Measurements from ENCODE around the gene BAIAP2L1.

The BAIAP2L1 gene

DNA sequence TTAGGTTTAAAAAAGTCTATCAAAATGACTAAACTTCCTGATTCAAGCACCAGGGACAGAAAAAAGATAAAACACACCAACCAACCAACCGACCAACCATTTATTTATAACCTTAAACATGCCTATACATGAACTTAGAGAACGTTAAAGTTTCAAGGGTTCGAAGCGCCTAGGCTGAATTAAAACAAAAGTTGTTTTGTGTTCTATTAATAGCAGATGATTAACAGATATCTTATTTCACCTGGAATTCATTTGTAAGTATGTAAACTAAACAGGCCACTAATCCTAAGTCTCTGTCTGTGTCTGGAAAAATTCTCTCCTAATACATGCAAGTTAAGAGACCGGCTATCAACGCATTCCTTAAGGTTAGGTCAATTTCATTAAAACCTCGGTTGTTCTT lies 1.4 kb downstream of the BAIAP2L1 start:
- no peak for TF ChIP-seq CEBPB (IDR thresholded peaks at IDR 0.05)
- TF ChIP-seq NFIC (IDR thresholded peaks at IDR 0.05): no peak
- no peak for TF ChIP-seq TCF12 (IDR thresholded peaks at IDR 0.05; ENCODE audit: low read depth)
- no peak; the same call in 1 of the 2 replicates for TF ChIP-seq TEAD4 (IDR thresholded peaks at IDR 0.05)
- TF ChIP-seq, protein P1, sequence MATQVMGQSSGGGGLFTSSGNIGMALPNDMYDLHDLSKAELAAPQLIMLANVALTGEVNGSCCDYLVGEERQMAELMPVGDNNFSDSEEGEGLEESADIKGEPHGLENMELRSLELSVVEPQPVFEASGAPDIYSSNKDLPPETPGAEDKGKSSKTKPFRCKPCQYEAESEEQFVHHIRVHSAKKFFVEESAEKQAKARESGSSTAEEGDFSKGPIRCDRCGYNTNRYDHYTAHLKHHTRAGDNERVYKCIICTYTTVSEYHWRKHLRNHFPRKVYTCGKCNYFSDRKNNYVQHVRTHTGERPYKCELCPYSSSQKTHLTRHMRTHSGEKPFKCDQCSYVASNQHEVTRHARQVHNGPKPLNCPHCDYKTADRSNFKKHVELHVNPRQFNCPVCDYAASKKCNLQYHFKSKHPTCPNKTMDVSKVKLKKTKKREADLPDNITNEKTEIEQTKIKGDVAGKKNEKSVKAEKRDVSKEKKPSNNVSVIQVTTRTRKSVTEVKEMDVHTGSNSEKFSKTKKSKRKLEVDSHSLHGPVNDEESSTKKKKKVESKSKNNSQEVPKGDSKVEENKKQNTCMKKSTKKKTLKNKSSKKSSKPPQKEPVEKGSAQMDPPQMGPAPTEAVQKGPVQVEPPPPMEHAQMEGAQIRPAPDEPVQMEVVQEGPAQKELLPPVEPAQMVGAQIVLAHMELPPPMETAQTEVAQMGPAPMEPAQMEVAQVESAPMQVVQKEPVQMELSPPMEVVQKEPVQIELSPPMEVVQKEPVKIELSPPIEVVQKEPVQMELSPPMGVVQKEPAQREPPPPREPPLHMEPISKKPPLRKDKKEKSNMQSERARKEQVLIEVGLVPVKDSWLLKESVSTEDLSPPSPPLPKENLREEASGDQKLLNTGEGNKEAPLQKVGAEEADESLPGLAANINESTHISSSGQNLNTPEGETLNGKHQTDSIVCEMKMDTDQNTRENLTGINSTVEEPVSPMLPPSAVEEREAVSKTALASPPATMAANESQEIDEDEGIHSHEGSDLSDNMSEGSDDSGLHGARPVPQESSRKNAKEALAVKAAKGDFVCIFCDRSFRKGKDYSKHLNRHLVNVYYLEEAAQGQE (IDR thresholded peaks at IDR 0.05; ENCODE audit: low read depth): no peak
- no peak for TF ChIP-seq FOXM1 (IDR thresholded peaks at IDR 0.05; ENCODE audit: borderline replicate concordance, low read depth)
- TF ChIP-seq USF1 (IDR thresholded peaks at IDR 0.05): no peak
- TF ChIP-seq EGR1 (IDR thresholded peaks at IDR 0.05): no peak
- TF ChIP-seq YY1 (IDR thresholded peaks at IDR 0.05; ENCODE audit: low read depth): no peak
- TF ChIP-seq, protein P2, sequence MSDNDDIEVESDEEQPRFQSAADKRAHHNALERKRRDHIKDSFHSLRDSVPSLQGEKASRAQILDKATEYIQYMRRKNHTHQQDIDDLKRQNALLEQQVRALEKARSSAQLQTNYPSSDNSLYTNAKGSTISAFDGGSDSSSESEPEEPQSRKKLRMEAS (IDR thresholded peaks at IDR 0.05): no peak
- TF ChIP-seq CREB1 (IDR thresholded peaks at IDR 0.05; ENCODE audit: low read depth): no peak
- no peak for TF ChIP-seq EP300 (IDR thresholded peaks at IDR 0.05; ENCODE audit: borderline replicate concordance)
- no peak for TF ChIP-seq RAD21 (IDR thresholded peaks at IDR 0.05; ENCODE audit: low read depth)
- TF ChIP-seq TAF1 (IDR thresholded peaks at IDR 0.05; ENCODE audit: low read depth): no peak
- no peak for TF ChIP-seq ZBTB7A (IDR thresholded peaks at IDR 0.05; ENCODE audit: low read depth)

- no peak for TF ChIP-seq NFIC (IDR thresholded peaks at IDR 0.05)
- 0 out of 2 replicates have a peak, but pooled peaks have one; percentile 12 for TF ChIP-seq TCF12 (IDR thresholded peaks at IDR 0.05; ENCODE audit: low read depth)
- TF ChIP-seq, protein P2 (IDR thresholded peaks at IDR 0.05): peak; percentile 47; the same call in 1 of the 2 replicates
- peak; percentile 49; the same call in 1 of the 2 replicates for TF ChIP-seq USF1 (IDR thresholded peaks at IDR 0.05)
- TF ChIP-seq CREB1 (IDR thresholded peaks at IDR 0.05; ENCODE audit: low read depth): peak; percentile 55
- 0 out of 2 replicates have a peak, but pooled peaks have one; percentile 8 for TF ChIP-seq CEBPB (IDR thresholded peaks at IDR 0.05)
- TF ChIP-seq RAD21 (IDR thresholded peaks at IDR 0.05; ENCODE audit: low read depth): 0 out of 2 replicates have a peak, but pooled peaks have one; percentile 6
- no peak for TF ChIP-seq EGR1 (IDR thresholded peaks at IDR 0.05)
Observed at GRCh38 chr7:98398567-98399372, 2.1 kb downstream of the BAIAP2L1 start.

- no peak for TF ChIP-seq CEBPB (IDR thresholded peaks at IDR 0.05)
- no peak for TF ChIP-seq TAF1 (IDR thresholded peaks at IDR 0.05; ENCODE audit: low read depth)
- TF ChIP-seq, protein P1 (IDR thresholded peaks at IDR 0.05; ENCODE audit: low read depth): no peak
- no peak for TF ChIP-seq EP300 (IDR thresholded peaks at IDR 0.05; ENCODE audit: borderline replicate concordance)
- TF ChIP-seq, protein P2 (IDR thresholded peaks at IDR 0.05): no peak
- TF ChIP-seq TCF12 (IDR thresholded peaks at IDR 0.05; ENCODE audit: low read depth): no peak
Observed at GRCh38 chr7:98396768-98397167, 4.1 kb downstream of the BAIAP2L1 start.

GRCh38 chr7:98395951-98396350 lies 4.9 kb downstream of the BAIAP2L1 start:
- TF ChIP-seq, protein P2 (IDR thresholded peaks at IDR 0.05): no peak
- TF ChIP-seq CREB1 (IDR thresholded peaks at IDR 0.05; ENCODE audit: low read depth) (no peak), FOXM1 (IDR thresholded peaks at IDR 0.05; ENCODE audit: borderline replicate concordance, low read depth) (no peak), EP300 (IDR thresholded peaks at IDR 0.05; ENCODE audit: borderline replicate concordance) (no peak), RAD21 (IDR thresholded peaks at IDR 0.05; ENCODE audit: low read depth) (no peak), TAF1 (IDR thresholded peaks at IDR 0.05; ENCODE audit: low read depth) (no peak), NFIC (IDR thresholded peaks at IDR 0.05) (no peak), TEAD4 (IDR thresholded peaks at IDR 0.05) (no peak), USF1 (IDR thresholded peaks at IDR 0.05) (no peak), YY1 (IDR thresholded peaks at IDR 0.05; ENCODE audit: low read depth) (no peak), TCF12 (IDR thresholded peaks at IDR 0.05; ENCODE audit: low read depth) (no peak), ZBTB7A (IDR thresholded peaks at IDR 0.05; ENCODE audit: low read depth) (no peak), CEBPB (IDR thresholded peaks at IDR 0.05) (no peak), EGR1 (IDR thresholded peaks at IDR 0.05) (no peak)
- TF ChIP-seq, protein P1 (IDR thresholded peaks at IDR 0.05; ENCODE audit: low read depth): no peak
